Fibroblast of skin of scalp (primary cell): ENCODE data around the gene WNT10A.
"Not testable (repeated sequence)": the region's sequence is repeated elsewhere in the genome, so short reads cannot be mapped to it uniquely, and the experiment has no call there.

ENCODE experiments used
- DNase-seq: peaks from one replicate; pipeline ENCODE4 v3.0.0-alpha.2; 2013

The WNT10A gene

GRCh38 chr2:218894151-218894879 lies 13.7 kb downstream of the WNT10A start:
- no peak for DNase-seq

DNA sequence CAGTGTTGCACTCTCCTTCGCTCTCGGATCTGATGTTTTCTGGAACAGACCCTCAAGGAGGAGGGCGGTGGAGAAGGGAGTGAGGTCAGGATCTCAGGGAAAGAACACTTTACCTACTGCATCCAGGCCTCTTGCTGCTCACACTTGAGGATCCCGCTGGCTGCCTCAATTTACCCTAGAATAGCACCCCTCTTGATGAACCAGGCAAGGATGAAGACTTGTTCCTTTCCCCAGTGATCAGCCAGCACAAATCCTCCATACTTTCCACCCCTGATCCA lies 14.2 kb downstream of the WNT10A start:
- DNase-seq, result no peak

DNA sequence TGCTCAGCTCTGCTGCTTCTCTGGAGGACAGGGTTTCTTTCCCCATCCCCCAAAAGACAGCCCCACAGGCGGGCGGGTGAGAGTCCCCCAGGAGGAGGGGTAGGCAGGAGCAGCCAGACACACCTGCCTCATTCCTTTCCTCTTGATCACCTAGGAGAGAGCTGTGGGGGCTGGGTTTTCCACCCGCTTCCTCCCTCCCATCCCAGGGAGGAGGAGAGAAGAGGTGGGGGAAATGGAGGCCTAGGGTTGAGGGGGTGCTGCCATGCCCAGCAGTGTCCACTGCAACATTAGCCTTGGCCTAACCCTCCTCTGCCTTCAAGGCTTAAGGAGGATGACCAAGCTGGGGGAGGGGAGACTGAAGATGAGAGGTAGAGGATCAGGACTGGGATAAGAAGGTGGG lies 14.7 kb downstream of the WNT10A start:
- no peak for DNase-seq

- no peak for DNase-seq
Measured at GRCh38 chr2:218895759-218896500, 15.3 kb downstream of the WNT10A start.

DNA sequence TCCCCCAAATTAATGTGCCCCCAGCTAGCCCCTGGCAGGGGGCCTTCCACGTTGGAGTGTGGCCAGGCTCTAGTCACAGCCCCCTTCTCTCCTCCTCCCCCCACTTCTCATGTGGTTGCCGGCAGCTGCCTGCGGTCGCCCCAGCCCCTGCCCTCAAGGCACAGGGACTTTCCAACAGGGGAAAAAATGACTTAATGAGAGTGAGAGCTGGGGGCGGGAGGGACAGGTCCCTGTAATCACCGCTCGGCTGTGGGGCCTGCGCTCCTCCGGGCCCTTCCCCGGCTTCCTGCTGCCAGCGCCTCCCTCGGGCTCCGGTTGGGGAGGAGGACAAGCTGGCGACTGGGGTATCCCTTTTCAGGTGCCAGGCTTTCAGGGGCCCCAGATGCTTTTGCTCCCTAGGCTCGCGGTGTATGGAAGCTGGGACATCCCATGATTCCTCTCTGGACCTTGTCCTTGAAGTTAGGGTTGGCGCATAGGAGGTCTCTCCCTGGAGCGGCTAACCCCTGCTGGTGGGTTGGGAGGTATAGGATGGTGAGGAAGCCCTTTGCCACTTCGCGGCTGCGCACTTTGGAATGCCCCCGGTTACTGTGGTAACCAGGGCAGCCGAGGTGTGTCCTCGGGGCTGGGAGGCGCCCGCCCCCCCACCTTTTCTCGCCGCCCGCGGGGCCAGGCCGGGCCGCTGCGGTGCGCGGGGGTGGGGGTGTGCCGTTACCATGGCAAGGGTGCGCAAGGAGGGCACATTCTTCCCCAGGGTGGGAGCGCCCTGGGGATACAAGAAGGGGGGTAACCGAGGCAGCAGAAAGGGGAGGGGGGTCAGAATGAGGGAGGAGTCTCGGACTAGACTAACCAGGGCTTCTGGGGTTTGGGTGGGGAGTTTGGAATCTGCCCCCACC lies 16.1 kb downstream of the WNT10A start:
- no peak for DNase-seq

- DNase-seq, result no peak
Measured at GRCh38 chr2:218897394-218898108, 16.9 kb downstream of the WNT10A start.

DNA sequence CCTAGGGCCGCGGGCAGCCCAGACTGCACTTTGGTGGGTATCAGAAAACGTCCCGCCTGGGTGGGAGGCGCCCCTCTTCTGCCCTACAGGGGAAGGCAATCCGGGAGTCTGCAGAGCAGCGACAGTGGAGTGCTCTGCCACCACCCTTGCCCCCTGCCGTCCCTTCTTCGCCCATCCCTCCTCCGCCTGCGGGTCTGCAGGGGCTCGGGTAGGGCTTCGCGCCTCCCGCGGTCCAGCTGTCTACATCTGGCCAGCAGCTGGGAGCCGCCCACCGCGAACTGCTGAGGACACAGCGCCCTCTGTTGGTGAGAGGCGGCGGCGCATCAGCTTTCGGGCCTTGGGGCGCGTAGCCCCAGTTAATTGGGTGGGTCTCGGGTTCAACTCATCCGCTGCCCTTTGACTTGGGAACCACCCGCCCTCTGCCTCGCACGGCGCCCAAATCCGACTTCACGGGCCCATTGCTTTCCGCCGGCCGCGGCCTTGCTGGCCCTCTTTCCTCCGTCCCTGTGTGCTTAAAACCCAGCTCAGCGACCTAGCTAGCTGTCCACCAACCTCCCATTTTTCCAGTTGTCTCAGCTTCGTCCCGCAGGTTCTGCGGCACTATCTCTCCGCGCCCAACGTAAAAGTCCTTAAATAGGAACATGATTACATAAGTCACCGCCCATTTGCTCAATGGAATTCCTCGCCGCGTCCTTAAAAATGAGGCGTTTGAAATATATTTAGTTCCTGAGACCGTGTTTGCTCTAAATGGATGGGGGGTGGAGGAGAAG lies 17.6 kb downstream of the WNT10A start:
- peak; percentile 41 for DNase-seq

- DNase-seq, result no peak
Measured at GRCh38 chr2:218899147-218899546, 18.5 kb downstream of the WNT10A start.

DNA sequence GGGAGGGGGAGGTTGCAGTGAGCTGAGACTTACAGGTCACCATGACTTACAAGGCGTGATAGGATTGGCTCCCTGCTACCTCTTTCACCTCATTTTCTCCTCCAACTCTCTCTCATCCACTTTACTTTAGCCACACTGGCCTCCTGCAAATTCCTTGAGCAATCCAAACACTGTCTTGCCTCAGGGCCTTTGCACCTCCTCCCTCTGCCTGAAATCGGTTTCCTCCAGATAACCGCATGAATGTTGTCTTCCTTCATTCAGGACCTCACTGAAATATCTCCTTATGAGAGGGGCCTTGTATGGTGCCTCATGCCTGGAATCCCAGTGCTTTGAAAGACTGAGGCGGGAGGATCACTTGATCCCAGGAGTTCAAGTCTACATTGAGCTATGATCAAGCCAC lies 21.8 kb downstream of the WNT10A start:
- DNase-seq, result no peak

DNA sequence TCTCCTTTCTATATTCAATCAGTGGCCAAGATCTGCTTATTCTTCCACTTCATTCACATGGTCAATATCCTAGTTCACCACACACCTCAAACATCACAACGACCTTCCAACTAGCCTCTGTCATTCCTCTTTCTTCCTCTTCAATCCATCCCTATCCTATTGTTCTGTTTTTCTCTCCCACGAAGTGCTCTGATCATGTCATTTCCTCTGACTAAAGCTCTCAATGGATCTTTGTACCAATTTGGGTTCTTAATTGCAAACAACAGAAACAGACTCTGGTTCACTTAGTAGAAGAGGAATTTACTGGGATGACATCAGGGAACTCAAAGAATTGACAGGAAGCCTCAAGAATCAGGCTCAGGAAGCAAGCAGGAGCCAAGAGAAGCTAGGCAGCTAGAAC lies 23.5 kb downstream of the WNT10A start:
- DNase-seq, result no peak

GRCh38 chr2:218908721-218909619 lies 28.3 kb downstream of the WNT10A start:
- peak; percentile 89 for DNase-seq

GRCh38 chr2:218910741-218911140 lies 30.1 kb downstream of the WNT10A start:
- no peak for DNase-seq

- DNase-seq, result no peak
Measured at GRCh38 chr2:218920504-218920903, 39.9 kb downstream of the WNT10A start.

DNA sequence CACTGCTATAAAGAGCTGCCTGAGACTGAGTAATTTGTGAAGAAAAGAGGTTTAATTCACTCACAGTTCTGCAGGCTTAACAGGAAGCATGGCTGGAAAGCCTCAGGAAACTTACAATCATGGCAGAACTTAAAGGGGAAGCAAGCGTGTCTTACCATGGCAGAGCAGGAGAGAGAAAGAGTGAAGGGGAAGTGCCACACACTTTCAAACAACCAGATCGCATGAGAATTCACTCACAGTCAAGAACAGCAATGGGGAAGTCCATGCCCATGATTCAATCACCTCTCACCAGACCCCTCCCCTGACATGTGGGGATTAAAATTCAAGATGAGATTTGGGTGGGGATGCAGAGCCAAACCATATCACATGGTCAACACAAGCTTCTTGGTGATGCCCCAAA lies 44.1 kb downstream of the WNT10A start:
- DNase-seq, result no peak

- no peak for DNase-seq
Measured at GRCh38 chr2:218925434-218925833, 44.8 kb downstream of the WNT10A start.

- DNase-seq, result no peak
Measured at GRCh38 chr2:218927422-218927821, 46.8 kb downstream of the WNT10A start.

DNA sequence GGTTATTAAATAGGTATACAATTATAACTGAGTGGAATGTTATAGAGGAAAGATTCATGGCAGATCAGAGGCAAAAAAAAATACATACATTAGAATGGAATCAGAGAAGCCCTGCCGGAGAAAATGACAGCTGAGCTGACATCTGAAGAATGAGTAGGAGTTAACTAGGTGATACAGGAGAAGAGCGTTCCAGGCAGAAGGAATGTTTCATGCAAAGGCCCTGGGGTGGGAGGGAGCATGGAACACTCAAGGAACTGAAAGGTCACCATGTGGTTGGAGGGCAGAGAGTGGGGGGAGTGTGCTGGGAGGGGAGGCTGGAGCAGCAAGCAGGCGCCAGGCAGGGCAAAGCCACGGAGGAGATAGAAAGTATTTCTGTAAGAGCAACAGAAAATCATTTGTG lies 47.2 kb downstream of the WNT10A start:
- DNase-seq, result no peak

- not testable (repeated sequence) for DNase-seq
Measured at GRCh38 chr2:218930488-218930887, 49.8 kb downstream of the WNT10A start.

DNA sequence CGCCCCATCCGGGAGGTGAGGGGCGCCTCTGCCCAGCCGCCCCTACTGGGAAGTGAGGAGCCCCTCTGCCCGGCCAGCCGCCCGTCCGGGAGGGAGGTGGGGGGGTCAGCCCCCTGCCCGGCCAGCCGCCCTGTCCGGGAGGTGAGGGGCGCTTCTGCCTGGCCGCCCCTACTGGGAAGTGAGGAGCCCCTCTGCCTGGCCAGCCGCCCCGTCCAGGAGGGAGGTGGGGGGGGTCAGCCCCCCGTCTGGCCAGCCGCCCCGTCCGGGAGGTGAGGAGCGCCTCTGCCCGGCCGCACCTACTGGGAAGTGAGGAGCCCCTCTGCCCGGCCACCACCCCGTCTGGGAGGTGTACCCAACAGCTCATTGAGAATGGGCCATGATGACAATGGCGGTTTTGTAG lies 51.1 kb downstream of the WNT10A start:
- DNase-seq, result not testable (repeated sequence)
